Right atrium auricular region (tissue), 2 donors: ENCODE results near the gene IL17RE. TPM values are rescaled to one million over a fixed set of nuclear protein-coding genes. Genes with fewer than 3 reads are reported as not detected.

Experiments used
- DNase-seq: peaks from one replicate; pipeline ENCODE4 v3.0.0-alpha.2; 2019; ENCODE audit warnings: low spot score
- H3K27ac ChIP-seq, 2 donors: fragments of 200-600 bp; sonication (generic); 1 replicate in 1 of 2; 2 replicates in 1 of 2; pipeline ENCODE4 v1.5.1; 2016 to 2019
- H3K27me3 ChIP-seq, 2 donors: fragments of 200-600 bp; sonication (generic); one replicate each; pipeline versions ENCODE4 v1.5.1 to v1.6.0; 2017 to 2019
- H3K36me3 ChIP-seq: fragments of 200-600 bp; sonication (generic); one replicate; pipeline ENCODE4 v1.5.1; 2016
- H3K4me1 ChIP-seq, 2 donors: fragments of 200-600 bp; sonication (generic); one replicate each; pipeline versions ENCODE4 v1.5.1 to v1.6.0; 2017 to 2019
- H3K4me3 ChIP-seq, 2 donors: fragments of 200-600 bp; sonication (generic); 1 replicate in 1 of 2; 2 replicates in 1 of 2; pipeline ENCODE4 v1.5.1; 2017 to 2019; ENCODE audit warnings: mild to moderate bottlenecking in 1 of 2, moderate library complexity in 1 of 2
- H3K9me3 ChIP-seq, 2 donors: fragments of 200-600 bp; sonication (generic); one replicate each; pipeline ENCODE4 v1.5.1; 2019
- CTCF ChIP-seq, 2 donors: fragments of 200-600 bp; sonication (generic); IDR thresholded peaks; one replicate each; pipeline ENCODE4 v1.5.1; 2019; ENCODE audit warnings: antibody characterized with exemption in 2 of 2
- total RNA-seq, 2 donors: library from RNA; depleted of rRNA; stranded (reverse); fragments of >200 nt; gene quantifications; one replicate each; pipeline ENCODE4 v1.1.0, GENCODE V29; 2016

IL17RE gene
- total RNA-seq, 2 donors from 2014 or later = 0.89 to 2.6 TPM

DNA sequence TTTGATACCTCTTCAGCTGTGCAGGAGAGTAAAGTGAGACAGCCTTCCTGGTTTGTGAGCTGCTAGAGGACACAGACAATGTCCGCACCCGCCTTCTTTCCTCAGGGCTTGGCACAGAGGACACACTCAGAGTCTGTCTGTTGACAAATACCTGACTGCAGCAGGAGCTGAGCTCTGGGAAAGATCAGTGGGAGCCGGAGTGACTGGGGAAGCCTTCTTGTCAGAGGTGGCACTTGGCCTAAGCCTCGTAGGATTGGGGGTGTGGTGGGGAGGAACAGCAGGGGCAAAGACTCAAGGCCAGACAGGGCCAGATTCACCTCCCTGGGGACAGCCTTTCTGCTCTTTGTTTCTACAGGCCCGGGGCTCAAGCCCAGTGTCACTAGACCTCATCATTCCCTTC lies 11.0 kb downstream of the IL17RE start:
- no peak for DNase-seq
- Histone ChIP-seq H3K27me3 (no peaks in the 10 kb centered on the region), H3K9me3 (no peaks in the 10 kb centered on the region), H3K27ac (no peak overlapping the region), H3K36me3 (no peaks in the 10 kb centered on the region), H3K4me3 (no peak overlapping the region), H3K4me1 (peaks cover 0 to 36% of the 10 kb centered on the region in 2 donors)
- no peak for TF ChIP-seq CTCF (IDR thresholded peaks at IDR 0.05)

DNA sequence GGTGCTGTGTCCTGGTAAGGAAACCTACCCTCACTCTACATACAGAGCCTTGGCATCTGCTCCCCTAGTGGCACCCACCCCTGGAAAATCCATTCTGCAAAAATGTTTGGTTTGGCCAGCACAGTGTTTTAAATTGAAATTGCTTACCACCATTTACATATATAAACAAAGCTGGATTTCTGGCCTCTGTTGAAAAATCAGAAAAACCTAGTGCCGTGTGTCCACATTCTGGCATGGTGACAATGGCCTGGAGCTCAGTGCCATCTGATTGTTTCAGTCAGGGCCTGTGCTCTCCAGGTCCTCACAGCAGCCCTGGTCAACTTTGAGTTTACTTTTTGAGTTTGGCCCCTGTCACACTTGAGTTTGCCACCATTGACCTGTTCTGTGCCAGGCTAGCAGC lies 11.4 kb downstream of the IL17RE start:
- H3K27me3 ChIP-seq = no peaks in the 10 kb centered on the region
- no peaks in the 10 kb centered on the region for H3K9me3 ChIP-seq
- H3K27ac ChIP-seq = no peak overlapping the region
- no peak overlapping the region for H3K4me3 ChIP-seq
- TF ChIP-seq CTCF (IDR thresholded peaks at IDR 0.05) = no peak
- no peaks in the 10 kb centered on the region for H3K36me3 ChIP-seq
- peaks cover 0 to 36% of the 10 kb centered on the region in 2 donors for H3K4me1 ChIP-seq
- no peak for DNase-seq

DNA sequence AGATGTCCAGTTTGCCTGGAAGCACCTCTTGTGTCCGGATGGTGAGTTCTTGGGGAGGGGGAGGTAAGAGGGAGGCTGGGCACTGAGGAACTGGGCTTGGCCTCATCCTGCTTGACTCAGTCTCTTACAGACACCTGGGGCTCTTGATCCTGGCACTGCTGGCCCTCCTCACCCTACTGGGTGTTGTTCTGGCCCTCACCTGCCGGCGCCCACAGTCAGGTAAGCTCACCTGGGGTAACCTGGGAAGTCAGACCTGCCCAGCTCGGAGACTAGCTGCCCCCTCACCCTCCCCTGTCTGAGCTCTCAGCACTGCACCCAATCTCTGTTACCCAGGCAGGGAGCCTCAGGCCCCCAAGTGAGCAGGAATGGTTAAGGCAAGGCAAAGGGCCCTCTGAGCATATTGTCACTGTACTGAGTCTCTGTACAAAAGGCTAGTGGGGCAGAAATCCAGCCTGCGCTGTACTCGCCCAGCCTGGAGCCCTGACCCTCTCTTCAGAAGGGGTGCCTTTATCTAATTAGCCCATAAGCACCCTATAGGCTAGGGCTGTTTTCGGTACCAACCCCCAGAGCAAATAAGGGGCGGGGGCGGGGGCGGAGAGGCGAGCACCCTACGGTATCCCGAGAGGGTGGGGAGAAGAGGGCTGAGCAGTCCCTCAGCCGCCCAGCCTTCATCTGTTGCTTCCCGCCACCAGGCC lies 12.1 kb downstream of the IL17RE start:
- peaks cover 0 to 36% of the 10 kb centered on the region in 2 donors for H3K4me1 ChIP-seq

GRCh38 chr3:9915254-9916141 lies 12.8 kb downstream of the IL17RE start:
- Histone ChIP-seq H3K4me3 (peak overlapping the region; percentile 58 to 69), H3K27me3 (no peaks in the 10 kb centered on the region), H3K36me3 (peaks cover 1% of the 10 kb centered on the region), H3K4me1 (peaks cover 0 to 36% of the 10 kb centered on the region in 2 donors), H3K27ac (peak overlapping the region; percentile 90 to 92), H3K9me3 (no peaks in the 10 kb centered on the region)
- peak in 1 of 2 donors; percentile 63 for TF ChIP-seq CTCF (IDR thresholded peaks at IDR 0.05)
- DNase-seq = peak; percentile 77

More for the DNA sequence above, 12.1 kb downstream of the IL17RE start:
- Histone ChIP-seq H3K27me3 (no peaks in the 10 kb centered on the region), H3K9me3 (no peaks in the 10 kb centered on the region), H3K36me3 (no peaks in the 10 kb centered on the region), H3K4me3 (peak overlapping the region; percentile 58 to 69), H3K27ac (peak overlapping the region; percentile 90 to 92)
- no peak for TF ChIP-seq CTCF (IDR thresholded peaks at IDR 0.05)
- DNase-seq = no peak

GRCh38 chr3:9916346-9916733 lies 13.7 kb downstream of the IL17RE start:
- peak overlapping the region; percentile 54 to 69 for H3K4me3 ChIP-seq
- H3K4me1 ChIP-seq = peaks cover 0 to 36% of the 10 kb centered on the region in 2 donors
- no peaks in the 10 kb centered on the region for H3K27me3 ChIP-seq
- peak overlapping the region; percentile 90 to 92 for H3K27ac ChIP-seq
- no peak for DNase-seq
- no peak for TF ChIP-seq CTCF (IDR thresholded peaks at IDR 0.05)
- no peaks in the 10 kb centered on the region for H3K9me3 ChIP-seq
- peaks cover 10% of the 10 kb centered on the region for H3K36me3 ChIP-seq
